Peyer's patch (tissue), 4 donors: ENCODE measurements around the gene PVR.

Experiments used
- POLR2A ChIP-seq, 2 donors: fragments of 450-650 bp; IDR thresholded peaks; one replicate each; pipeline ENCODE4 v1.5.1; 2017; ENCODE audit warnings: antibody characterized with exemption in 2 of 2, mild to moderate bottlenecking in 2 of 2, moderate library complexity in 2 of 2
- TF ChIP-seq, protein P1 (sequence below), 6 experiments: fragments of 450-650 bp in 4 of 6; fragments of 200-600 bp in 2 of 6; sonication (generic) in 1 of 6; IDR thresholded peaks; one replicate each; pipeline ENCODE4 v1.5.1; 2017 to 2019; ENCODE audit warnings: antibody characterized with exemption in 6 of 6, mild to moderate bottlenecking in 3 of 6, moderate library complexity in 1 of 6

DNA sequence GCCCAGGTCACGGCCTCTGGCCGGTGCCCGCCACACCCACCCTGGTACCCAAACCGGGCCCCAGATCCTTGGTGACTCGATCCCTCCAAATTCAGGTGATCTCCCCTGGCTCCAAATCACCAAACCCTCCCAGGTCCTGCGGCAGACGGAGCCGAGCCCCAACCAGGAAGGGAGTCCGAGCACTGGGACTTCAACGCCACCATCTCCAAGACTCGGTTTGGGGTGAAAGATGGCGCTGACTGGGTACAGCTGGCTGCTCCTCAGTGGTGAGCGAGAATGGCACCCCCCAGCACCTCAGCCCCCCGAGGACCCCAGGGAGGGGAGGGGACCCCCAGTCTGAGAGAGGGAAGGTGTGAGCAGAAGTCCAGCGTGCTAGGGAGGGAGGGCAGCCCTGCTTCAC, 57.5 kb downstream of the PVR start:
- TF ChIP-seq, protein P1, sequence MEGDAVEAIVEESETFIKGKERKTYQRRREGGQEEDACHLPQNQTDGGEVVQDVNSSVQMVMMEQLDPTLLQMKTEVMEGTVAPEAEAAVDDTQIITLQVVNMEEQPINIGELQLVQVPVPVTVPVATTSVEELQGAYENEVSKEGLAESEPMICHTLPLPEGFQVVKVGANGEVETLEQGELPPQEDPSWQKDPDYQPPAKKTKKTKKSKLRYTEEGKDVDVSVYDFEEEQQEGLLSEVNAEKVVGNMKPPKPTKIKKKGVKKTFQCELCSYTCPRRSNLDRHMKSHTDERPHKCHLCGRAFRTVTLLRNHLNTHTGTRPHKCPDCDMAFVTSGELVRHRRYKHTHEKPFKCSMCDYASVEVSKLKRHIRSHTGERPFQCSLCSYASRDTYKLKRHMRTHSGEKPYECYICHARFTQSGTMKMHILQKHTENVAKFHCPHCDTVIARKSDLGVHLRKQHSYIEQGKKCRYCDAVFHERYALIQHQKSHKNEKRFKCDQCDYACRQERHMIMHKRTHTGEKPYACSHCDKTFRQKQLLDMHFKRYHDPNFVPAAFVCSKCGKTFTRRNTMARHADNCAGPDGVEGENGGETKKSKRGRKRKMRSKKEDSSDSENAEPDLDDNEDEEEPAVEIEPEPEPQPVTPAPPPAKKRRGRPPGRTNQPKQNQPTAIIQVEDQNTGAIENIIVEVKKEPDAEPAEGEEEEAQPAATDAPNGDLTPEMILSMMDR (IDR thresholded peaks at IDR 0.05): no peak
- no peak for TF ChIP-seq POLR2A (IDR thresholded peaks at IDR 0.05)
